Stomach (tissue), 4 donors: ENCODE results near the gene TNK2.

Experiments
- EP300 ChIP-seq: sonication (generic); formaldehyde crosslinking; IDR thresholded peaks from one replicate; pipeline ENCODE4 v1.6.1; 2017; ENCODE audit warnings: antibody characterized with exemption
- TF ChIP-seq, protein P1 (sequence below), 7 experiments: fragments of 450-650 bp in 4 of 7; fragments of 200-600 bp in 3 of 7; sonication (generic) in 3 of 7; IDR thresholded peaks; one replicate each; pipeline ENCODE4 v1.5.1; 2016 to 2019; ENCODE audit warnings: antibody characterized with exemption in 7 of 7, control low read depth in 2 of 7, mild to moderate bottlenecking in 1 of 7

DNA sequence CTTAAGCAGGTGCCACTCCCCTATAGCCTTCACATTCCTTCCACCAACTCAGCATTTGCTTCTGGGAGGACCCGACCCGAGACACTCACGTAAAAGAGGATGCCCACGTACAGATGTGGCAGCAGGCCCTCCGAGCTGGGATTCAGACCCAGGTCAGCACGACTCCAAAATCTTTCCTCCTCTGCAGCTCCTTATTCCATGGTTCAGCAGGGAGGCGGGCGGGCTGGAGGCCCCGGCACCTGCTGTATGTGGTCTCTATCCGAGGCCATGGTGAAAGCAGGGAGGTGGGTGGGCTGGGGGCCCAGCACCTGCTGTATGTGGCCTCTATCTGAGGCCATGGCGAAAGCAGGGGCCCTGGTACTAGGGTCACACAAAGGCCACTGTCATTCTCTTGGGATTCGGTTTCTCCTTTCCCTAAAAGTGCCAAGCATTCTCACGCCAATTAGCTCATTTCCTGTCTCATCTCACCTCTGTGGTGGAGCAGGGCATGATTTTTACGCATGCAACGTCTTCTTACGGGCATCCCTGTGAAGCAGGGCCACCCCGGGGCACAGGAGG is 90.7 kb downstream of the TNK2 start:
- TF ChIP-seq, protein P1, sequence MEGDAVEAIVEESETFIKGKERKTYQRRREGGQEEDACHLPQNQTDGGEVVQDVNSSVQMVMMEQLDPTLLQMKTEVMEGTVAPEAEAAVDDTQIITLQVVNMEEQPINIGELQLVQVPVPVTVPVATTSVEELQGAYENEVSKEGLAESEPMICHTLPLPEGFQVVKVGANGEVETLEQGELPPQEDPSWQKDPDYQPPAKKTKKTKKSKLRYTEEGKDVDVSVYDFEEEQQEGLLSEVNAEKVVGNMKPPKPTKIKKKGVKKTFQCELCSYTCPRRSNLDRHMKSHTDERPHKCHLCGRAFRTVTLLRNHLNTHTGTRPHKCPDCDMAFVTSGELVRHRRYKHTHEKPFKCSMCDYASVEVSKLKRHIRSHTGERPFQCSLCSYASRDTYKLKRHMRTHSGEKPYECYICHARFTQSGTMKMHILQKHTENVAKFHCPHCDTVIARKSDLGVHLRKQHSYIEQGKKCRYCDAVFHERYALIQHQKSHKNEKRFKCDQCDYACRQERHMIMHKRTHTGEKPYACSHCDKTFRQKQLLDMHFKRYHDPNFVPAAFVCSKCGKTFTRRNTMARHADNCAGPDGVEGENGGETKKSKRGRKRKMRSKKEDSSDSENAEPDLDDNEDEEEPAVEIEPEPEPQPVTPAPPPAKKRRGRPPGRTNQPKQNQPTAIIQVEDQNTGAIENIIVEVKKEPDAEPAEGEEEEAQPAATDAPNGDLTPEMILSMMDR (IDR thresholded peaks at IDR 0.05), result no peak
- TF ChIP-seq EP300, result no peak
